HG03025 (cell line): ENCODE data around the gene PGM1.
A peak's percentile ranks its signal among the peaks of the same experiment; 100 is the strongest.

ENCODE experiments used
- ATAC-seq: cut with Tn5 transposase; IDR thresholded peaks from one replicate; pipeline ENCODE4 v1.9.1; 2021; ENCODE audit warnings: mild to moderate bottlenecking, moderate library complexity; ENCODE audit not compliant: unreplicated experiment, low FRiP score

The PGM1 gene

GRCh38 chr1:63662056-63662836 is 69.0 kb downstream of the PGM1 start:
- no peak for ATAC-seq

- no peak for ATAC-seq
These were observed 69.6 kb downstream of the PGM1 start for GRCh38 chr1:63662841-63663240.

- ATAC-seq: no peak
These were observed 70.1 kb downstream of the PGM1 start for GRCh38 chr1:63663301-63663700.

- no peak for ATAC-seq
These were observed 70.7 kb downstream of the PGM1 start for GRCh38 chr1:63663873-63664272.

GRCh38 chr1:63664742-63665141 is 71.5 kb downstream of the PGM1 start:
- no peak for ATAC-seq

GRCh38 chr1:63665410-63665809 is 72.2 kb downstream of the PGM1 start:
- no peak for ATAC-seq

- no peak for ATAC-seq
These were observed 72.6 kb downstream of the PGM1 start for GRCh38 chr1:63665824-63666223.

- ATAC-seq: no peak
These were observed 75.1 kb downstream of the PGM1 start for GRCh38 chr1:63668298-63668697.

- no peak for ATAC-seq
These were observed 76.1 kb downstream of the PGM1 start for GRCh38 chr1:63669151-63669961.

GRCh38 chr1:63670164-63670563 is 77.0 kb downstream of the PGM1 start:
- no peak for ATAC-seq

- no peak for ATAC-seq
These were observed 78.3 kb downstream of the PGM1 start for GRCh38 chr1:63671514-63671913.

- ATAC-seq: peak; percentile 67
These were observed 81.1 kb downstream of the PGM1 start for GRCh38 chr1:63674238-63674864.

GRCh38 chr1:63674865-63675419 is 81.7 kb downstream of the PGM1 start:
- no peak for ATAC-seq

GRCh38 chr1:63675420-63675931 is 82.3 kb downstream of the PGM1 start:
- no peak for ATAC-seq

- no peak for ATAC-seq
These were observed 84.3 kb downstream of the PGM1 start for GRCh38 chr1:63677497-63677896.

- ATAC-seq: no peak
These were observed 85.0 kb downstream of the PGM1 start for GRCh38 chr1:63678200-63678599.

GRCh38 chr1:63679076-63679475 is 85.9 kb downstream of the PGM1 start:
- no peak for ATAC-seq

- ATAC-seq: no peak
These were observed 86.4 kb downstream of the PGM1 start for GRCh38 chr1:63679589-63679988.

GRCh38 chr1:63682936-63683335 is 89.7 kb downstream of the PGM1 start:
- no peak for ATAC-seq

- no peak for ATAC-seq
These were observed 90.5 kb downstream of the PGM1 start for GRCh38 chr1:63683759-63684158.

- ATAC-seq: no peak
These were observed 93.5 kb downstream of the PGM1 start for GRCh38 chr1:63686696-63687095.
